Activated naive CD8-positive, alpha-beta T cell (primary cell): Measurements from ENCODE around the gene UTY.

Experiments
- H3K27ac Mint-ChIP-seq: one replicate; pipeline ENCODE4 v1.8.0; 2021; ENCODE audit warnings: mixed read lengths
- H3K27me3 Mint-ChIP-seq: one replicate; pipeline ENCODE4 v1.8.0; 2021; ENCODE audit warnings: mixed read lengths
- H3K36me3 Mint-ChIP-seq: one replicate; pipeline ENCODE4 v1.8.0; 2021; ENCODE audit warnings: mixed read lengths
- H3K4me1 Mint-ChIP-seq: one replicate; pipeline ENCODE4 v1.8.0; 2021; ENCODE audit warnings: low read depth, mixed read lengths
- H3K4me3 Mint-ChIP-seq: one replicate; pipeline ENCODE4 v1.8.0; 2021; ENCODE audit warnings: mild to moderate bottlenecking, mixed read lengths
- H3K9me3 Mint-ChIP-seq: one replicate; pipeline ENCODE4 v1.8.0; 2021; ENCODE audit warnings: low read depth, mixed read lengths

Gene UTY

GRCh38 chrY:13435206-13435967, 44.4 kb downstream of the UTY start:
- Mint-ChIP-seq H3K4me3 (peak overlapping the region; percentile 90), H3K27ac (peak overlapping the region; percentile 95), H3K36me3 (peaks cover 29% of the 10 kb centered on the region), H3K4me1 (peaks cover 56% of the 10 kb centered on the region), H3K9me3 (peaks cover 13% of the 10 kb centered on the region), H3K27me3 (no peaks in the 10 kb centered on the region)

- H3K9me3 Mint-ChIP-seq = peaks cover 13% of the 10 kb centered on the region
- peak overlapping the region; percentile 14 for H3K4me3 Mint-ChIP-seq
- H3K36me3 Mint-ChIP-seq = peaks cover 45% of the 10 kb centered on the region
- H3K4me1 Mint-ChIP-seq = peaks cover 45% of the 10 kb centered on the region
- H3K27me3 Mint-ChIP-seq = no peaks in the 10 kb centered on the region
- H3K27ac Mint-ChIP-seq = peak overlapping the region; percentile 82
Measured at GRCh38 chrY:13432293-13433025, 47.4 kb downstream of the UTY start.

- Mint-ChIP-seq H3K27me3 (no peaks in the 10 kb centered on the region), H3K4me3 (peak overlapping the region; percentile 35), H3K9me3 (peaks cover 13% of the 10 kb centered on the region), H3K27ac (no peak overlapping the region), H3K36me3 (peaks cover 53% of the 10 kb centered on the region), H3K4me1 (peaks cover 43% of the 10 kb centered on the region)
Measured at GRCh38 chrY:13429551-13429950, 50.3 kb downstream of the UTY start.

GRCh38 chrY:13423281-13423732, 56.5 kb downstream of the UTY start:
- Mint-ChIP-seq H3K36me3 (peaks cover 23% of the 10 kb centered on the region), H3K9me3 (no peaks in the 10 kb centered on the region), H3K27me3 (no peaks in the 10 kb centered on the region), H3K27ac (no peak overlapping the region), H3K4me1 (peaks cover 71% of the 10 kb centered on the region), H3K4me3 (no peak overlapping the region)

GRCh38 chrY:13416869-13417661, 62.8 kb downstream of the UTY start:
- H3K27ac Mint-ChIP-seq = peak overlapping the region; percentile 7
- H3K4me3 Mint-ChIP-seq = no peak overlapping the region
- no peaks in the 10 kb centered on the region for H3K9me3 Mint-ChIP-seq
- no peaks in the 10 kb centered on the region for H3K27me3 Mint-ChIP-seq
- peaks cover 58% of the 10 kb centered on the region for H3K4me1 Mint-ChIP-seq
- H3K36me3 Mint-ChIP-seq = peaks cover 6% of the 10 kb centered on the region

- H3K9me3 Mint-ChIP-seq = no peaks in the 10 kb centered on the region
- H3K4me3 Mint-ChIP-seq = no peak overlapping the region
- peaks cover 56% of the 10 kb centered on the region for H3K4me1 Mint-ChIP-seq
- peaks cover 9% of the 10 kb centered on the region for H3K36me3 Mint-ChIP-seq
- no peak overlapping the region for H3K27ac Mint-ChIP-seq
- H3K27me3 Mint-ChIP-seq = no peaks in the 10 kb centered on the region
Measured at GRCh38 chrY:13415556-13415955, 64.3 kb downstream of the UTY start.

- Mint-ChIP-seq H3K4me3 (no peak overlapping the region), H3K36me3 (peaks cover 2% of the 10 kb centered on the region), H3K4me1 (peaks cover 28% of the 10 kb centered on the region), H3K9me3 (no peaks in the 10 kb centered on the region), H3K27me3 (no peaks in the 10 kb centered on the region), H3K27ac (no peak overlapping the region)
Measured at GRCh38 chrY:13398876-13399275, 81.0 kb downstream of the UTY start.

- Mint-ChIP-seq H3K9me3 (no peaks in the 10 kb centered on the region), H3K4me3 (no peak overlapping the region), H3K27ac (no peak overlapping the region), H3K36me3 (peaks cover 9% of the 10 kb centered on the region), H3K4me1 (peaks cover 19% of the 10 kb centered on the region), H3K27me3 (no peaks in the 10 kb centered on the region)
Measured at GRCh38 chrY:13381110-13381683, 98.6 kb downstream of the UTY start.

- Mint-ChIP-seq H3K4me1 (peaks cover 30% of the 10 kb centered on the region), H3K27me3 (no peaks in the 10 kb centered on the region), H3K9me3 (no peaks in the 10 kb centered on the region), H3K4me3 (peak overlapping the region; percentile 46), H3K36me3 (no peaks in the 10 kb centered on the region), H3K27ac (peak overlapping the region; percentile 72)
Measured at GRCh38 chrY:13370868-13371800, 108.7 kb downstream of the UTY start.

- Mint-ChIP-seq H3K27me3 (no peaks in the 10 kb centered on the region), H3K9me3 (no peaks in the 10 kb centered on the region), H3K4me3 (peak overlapping the region; percentile 46), H3K27ac (peak overlapping the region; percentile 72), H3K36me3 (no peaks in the 10 kb centered on the region), H3K4me1 (peaks cover 30% of the 10 kb centered on the region)
Measured at GRCh38 chrY:13370245-13370644, 109.6 kb downstream of the UTY start.

- no peak overlapping the region for H3K4me3 Mint-ChIP-seq
- no peaks in the 10 kb centered on the region for H3K36me3 Mint-ChIP-seq
- no peaks in the 10 kb centered on the region for H3K27me3 Mint-ChIP-seq
- H3K4me1 Mint-ChIP-seq = peaks cover 30% of the 10 kb centered on the region
- H3K9me3 Mint-ChIP-seq = no peaks in the 10 kb centered on the region
- no peak overlapping the region for H3K27ac Mint-ChIP-seq
Measured at GRCh38 chrY:13368513-13368845, 111.4 kb downstream of the UTY start.

GRCh38 chrY:13363641-13364040, 116.2 kb downstream of the UTY start:
- Mint-ChIP-seq H3K27ac (no peak overlapping the region), H3K4me1 (peaks cover 15% of the 10 kb centered on the region), H3K4me3 (no peak overlapping the region), H3K9me3 (no peaks in the 10 kb centered on the region), H3K27me3 (no peaks in the 10 kb centered on the region), H3K36me3 (peaks cover 3% of the 10 kb centered on the region)

GRCh38 chrY:13362662-13363061, 117.2 kb downstream of the UTY start:
- Mint-ChIP-seq H3K36me3 (peaks cover 3% of the 10 kb centered on the region), H3K9me3 (no peaks in the 10 kb centered on the region), H3K4me1 (peaks cover 14% of the 10 kb centered on the region), H3K27ac (peak overlapping the region; percentile 54), H3K4me3 (no peak overlapping the region), H3K27me3 (no peaks in the 10 kb centered on the region)
